GM12878 (cell line): ENCODE results near the gene RREB1. TPM values are rescaled to one million over a fixed set of nuclear protein-coding genes. Genes with fewer than 3 reads are reported as not detected.

Experiments
- ATAC-seq: fragments of 200-7000 bp; cut with Tn5 transposase; 3 replicates; pipeline ENCODE4 v1.9.1; 2020; ENCODE audit warnings: mild to moderate bottlenecking, moderate library complexity
- BruUV-seq: library from RNA; stranded (reverse); fragments of 400-500 nt; replicated peaks from 2 replicates; lab custom pipeline; 2021; lab: Mats Ljungman, UMichigan
- CTCF ChIA-PET: fragments of 300-600 bp; sonication (Branson Sonifier 250); formaldehyde crosslinking; extraction: SDS; loops from one replicate; lab custom pipeline; 2021; ENCODE audit warnings: inconsistent platforms; lab: Yijun Ruan, JAX
- POLR2A ChIA-PET: fragments of 350-600 bp; formaldehyde crosslinking; extraction: SDS; loops from one replicate; lab custom pipeline; 2021; ENCODE audit warnings: inconsistent platforms; lab: Charles Lee
- RAD21 ChIA-PET: fragments of 300-600 bp; sonication (Branson Sonifier 250); formaldehyde crosslinking; loops from one replicate; lab custom pipeline; 2023; ENCODE audit warnings: antibody characterized with exemption; ENCODE audit not compliant: unreplicated experiment; lab: Charles Lee
- SMC1A ChIA-PET: fragments of 300-600 bp; sonication (Branson Sonifier 250); formaldehyde crosslinking; loops from one replicate; lab custom pipeline; 2023; ENCODE audit not compliant: unreplicated experiment, uncharacterized antibody; lab: Charles Lee
- DNase-seq: peaks from one replicate; pipeline ENCODE4 v3.0.0-alpha.2; 2011; ENCODE audit warnings: low read depth, low spot score
- FAIRE-seq: peaks from 3 replicates; lab custom pipeline; 2011; peaks lifted over from hg19 to GRCh38; lab: Jason Lieb, UNC
- H2AFZ ChIP-seq: 2 replicates; pipeline ENCODE4 v1.6.0; 2011; ENCODE audit warnings: low read depth, low read length, control low read depth; ENCODE audit not compliant: control insufficient read depth
- H3K27ac ChIP-seq: 2 replicates; pipeline ENCODE4 v1.5.1; 2011; ENCODE audit warnings: control low read depth; ENCODE audit not compliant: control insufficient read depth, insufficient read depth
- H3K27me3 ChIP-seq, 2 experiments: replicated peaks in 1 of 2; 2 replicates each; pipeline versions ENCODE4 v1.6.0 to v1.6.1; 2011; ENCODE audit warnings: low read length in 1 of 2; ENCODE audit not compliant: control insufficient read depth in 2 of 2, insufficient read depth in 2 of 2
- H3K36me3 ChIP-seq, 2 experiments: 2 replicates each; pipeline ENCODE4 v1.5.1; 2011; ENCODE audit warnings: low read length in 1 of 2; ENCODE audit not compliant: control insufficient read depth in 2 of 2, insufficient read depth in 2 of 2
- H3K4me1 ChIP-seq: 2 replicates; pipeline ENCODE4 v1.6.1; 2011; ENCODE audit warnings: mild to moderate bottlenecking, low read length, moderate library complexity, mixed read lengths; ENCODE audit not compliant: control insufficient read depth, insufficient read depth
- H3K4me2 ChIP-seq: 2 replicates; pipeline ENCODE4 v1.6.0; 2011; ENCODE audit warnings: control low read depth; ENCODE audit not compliant: control insufficient read depth, insufficient read depth
- H3K4me3 ChIP-seq: fragments of 200-600 bp; sonication (generic); 2 replicates; pipeline ENCODE4 v1.5.1; 2016
- H3K79me2 ChIP-seq: 2 replicates; pipeline ENCODE4 v1.6.0; 2011; ENCODE audit warnings: low read length; ENCODE audit not compliant: control insufficient read depth, insufficient read depth
- H3K9ac ChIP-seq: 2 replicates; pipeline ENCODE4 v1.8.0; 2011; ENCODE audit warnings: low read length, control low read depth, mixed read lengths; ENCODE audit not compliant: control insufficient read depth, insufficient read depth
- H3K9me3 ChIP-seq: replicated peaks from 3 replicates; pipeline ENCODE4 v1.5.1; 2011; ENCODE audit warnings: mild to moderate bottlenecking, low read length; ENCODE audit not compliant: control insufficient read depth, insufficient read depth
- H4K20me1 ChIP-seq: 2 replicates; pipeline ENCODE4 v1.6.0; 2011; ENCODE audit not compliant: control insufficient read depth, insufficient read depth
- ATF2 ChIP-seq: IDR thresholded peaks from 2 replicates; pipeline ENCODE4 v1.6.1; 2012; ENCODE audit warnings: low read length, inconsistent platforms
- HDAC2 ChIP-seq: fragments of 200-600 bp; sonication (generic); IDR thresholded peaks from 2 replicates; pipeline ENCODE4 v1.6.1; 2017
- POU2F2 ChIP-seq: IDR thresholded peaks from 3 replicates; pipeline ENCODE4 v1.6.1; 2011; ENCODE audit warnings: low read depth, mild to moderate bottlenecking, low read length, borderline replicate concordance
- TCF3 ChIP-seq: IDR thresholded peaks from 2 replicates; pipeline ENCODE4 v1.6.1; 2012; ENCODE audit warnings: low read depth, mild to moderate bottlenecking, low read length, borderline replicate concordance; ENCODE audit not compliant: insufficient read depth
- ZBTB33 ChIP-seq: fragments of 450-650 bp; IDR thresholded peaks from 2 replicates; pipeline ENCODE4 v1.6.1; 2017; ENCODE audit warnings: mild to moderate bottlenecking
- ZNF207 ChIP-seq: fragments of 450-650 bp; IDR thresholded peaks from 2 replicates; pipeline ENCODE4 v1.6.1; 2014; ENCODE audit warnings: antibody characterized with exemption, mild to moderate bottlenecking, borderline replicate concordance
- WGBS: methylation state at CpG from one replicate; pipeline ENCODE4 v1.1.6; 2016; ENCODE audit warnings: low lambda C conversion rate; ENCODE audit not compliant: insufficient replicate concordance, insufficient coverage; ENCODE audit errors: missing lambda C conversion rate; 5-methylcytosine and 5-hydroxymethylcytosine counted together
- in situ Hi-C: fragments of 300-500 bp; cut with MboI; formaldehyde crosslinking; loops from 9 replicates; pipeline ENCODE4 v1.14.3; 2018; ENCODE audit warnings: mixed read lengths
- intact Hi-C: fragments of 100-400 bp; cut with micrococcal nuclease; formaldehyde crosslinking; loops from one replicate; pipeline ENCODE4 v1.14.2; 2022; ENCODE audit not compliant: unreplicated experiment
- polyA plus RNA-seq, 11 experiments: library from polyadenylated mRNA; depleted of rRNA in 4 of 11; unstranded in 6 of 11; stranded (reverse) in 5 of 11; fragments of >200 nt; fragmentation: Nextera tagmentation in 4 of 11; fragmentation: Illumina TruSeq in 1 of 11; extraction: Ambion mirVana in 4 of 11; extraction: Trizol in 1 of 11; gene quantifications; 1 replicate in 1 of 11; 2 replicates in 10 of 11; pipeline versions ENCODE4 v1.2.1 to v1.2.3, GENCODE V29; 2011 to 2016; ENCODE audit warnings: inconsistent platforms in 2 of 11, missing spikeins in 2 of 11, low read depth in 1 of 11
- total RNA-seq, 4 experiments: library from RNA; depleted of rRNA in 3 of 4; stranded (reverse); fragments of >200 nt in 3 of 4; fragmentation: Illumina TruSeq in 1 of 4; extraction: Trizol in 1 of 4; gene quantifications; 2 replicates each; pipeline versions ENCODE4 v1.2.1 to v1.2.3, GENCODE V29; 2013 to 2021

The RREB1 gene
- total and polyA plus RNA-seq, 10 of the 15 experiments (the other 5 are each of a cell fraction or from before 2014, with no cell fraction given): 1.9 to 30.3 (median 8.6) TPM

GRCh38 chr6:7203939-7204338 lies 96.2 kb downstream of the RREB1 start:
- FAIRE-seq: no peak
- H3K4me3 ChIP-seq: no peak overlapping the region
- no peak for ATAC-seq
- no peaks in the 10 kb centered on the region for H3K9me3 ChIP-seq
- H3K4me1 ChIP-seq: peaks cover 33% of the 10 kb centered on the region
- in situ Hi-C loops (no loop called here), intact Hi-C loops (no loop called here)
- BruUV-seq: no TSS peak
- no peaks in the 10 kb centered on the region for H3K27me3 ChIP-seq
- DNase-seq: no peak
- no peak overlapping the region for H3K27ac ChIP-seq
- SMC1A ChIA-PET: interaction anchor here (0.9 to 1.1 kb wide), 2 partner anchors 51 to 131 kb away, joined by 3 to 4 read pairs; no protein-coding TSS in a partner anchor
- no peak overlapping the region for H3K9ac ChIP-seq
- no peak overlapping the region for H2AFZ ChIP-seq
- peaks cover 4% of the 10 kb centered on the region for H4K20me1 ChIP-seq
- WGBS: 77% methylated on average over 7 of the region's 8 CpGs
- H3K36me3 ChIP-seq: peaks cover 10 to 40% of the 10 kb centered on the region in 2 experiments; a peak in 3 of 4 replicates
- RAD21 ChIA-PET: no interaction called here
- POLR2A ChIA-PET: interaction anchor here (0.5 to 1.0 kb wide), 2 partner anchors 90 to 118 kb away, joined by 3 to 5 read pairs; no protein-coding TSS in a partner anchor
- no peak for TF ChIP-seq POU2F2
- TF ChIP-seq ZNF207: no peak
- no peak for TF ChIP-seq TCF3
- CTCF ChIA-PET: interaction anchor here (1.1 to 1.3 kb wide), 2 partner anchors 34 to 66 kb away, joined by 3 to 5 read pairs; no protein-coding TSS in a partner anchor
- peaks cover 2% of the 10 kb centered on the region for H3K79me2 ChIP-seq
- no peak overlapping the region for H3K4me2 ChIP-seq

- ChIA-PET SMC1A (interaction anchor here (0.9 to 1.7 kb wide), 3 partner anchors 33 to 416 kb away, joined by 3 to 9 read pairs (median 4); no protein-coding TSS in a partner anchor), POLR2A (interaction anchor here (1.1 kb wide), 1 partner anchor 32 kb away, joined by 4 read pairs; no protein-coding TSS in a partner anchor), RAD21 (interaction anchor here (0.6 kb wide), 1 partner anchor 568 kb away, joined by 4 read pairs; no protein-coding TSS in a partner anchor), CTCF (interaction anchor here (1.3 kb wide), 1 partner anchor 34 kb away, joined by 5 read pairs; no protein-coding TSS in a partner anchor)
- TF ChIP-seq HDAC2: no peak
- no peak for TF ChIP-seq ZBTB33
- TF ChIP-seq ATF2: no peak
- Histone ChIP-seq H3K36me3 (peaks cover 10 to 40% of the 10 kb centered on the region in 2 experiments; a peak in 3 of 4 replicates), H3K9me3 (no peaks in the 10 kb centered on the region), H3K27ac (no peak overlapping the region), H3K79me2 (peaks cover 2% of the 10 kb centered on the region), H2AFZ (no peak overlapping the region), H3K27me3 (no peaks in the 10 kb centered on the region), H3K4me3 (no peak overlapping the region), H3K9ac (no peak overlapping the region), H3K4me1 (peaks cover 33% of the 10 kb centered on the region), H4K20me1 (peaks cover 4% of the 10 kb centered on the region), H3K4me2 (no peak overlapping the region)
- DNase-seq (no peak), ATAC-seq (no peak), FAIRE-seq (no peak)
- no TSS peak for BruUV-seq
- in situ Hi-C loops (no loop called here), intact Hi-C loops (no loop called here)
- WGBS: 55% methylated on average over 3 of the region's 3 CpGs
Measured at GRCh38 chr6:7204726-7205125, 97.0 kb downstream of the RREB1 start.
